ENCODE measurements around the gene TEX19. TPM values are rescaled to one million over a fixed set of nuclear protein-coding genes. Genes with fewer than 3 reads are reported as not detected.

The TEX19 gene
- total and polyA plus RNA-seq, 2 experiments from 2014 or later = 0.10 to 0.66 TPM

- TF ChIP-seq ZNF331 (CRISPR knock-in tag; IDR thresholded peaks at IDR 0.05; ENCODE audit: low read depth) (no peak), CTCF (conservative IDR thresholded peaks at IDR 0.05; ENCODE audit: low read depth in 2 of 2) (no peak), NANOG (IDR thresholded peaks at IDR 0.05; ENCODE audit: borderline replicate concordance) (no peak)
Observed at GRCh38 chr17:82412535-82413520, 53.8 kb downstream of the TEX19 start (continued).

Other genes with a start within 250 kb of the TEX19 start
- 6.7 and 16.3 TPM in 2 replicates for gene CCDC57, start 146.4 kb upstream of the TEX19 start, total RNA-seq (2014; rRNA removed; shearing (Covaris generic))
- 6.4 and 7.0 TPM in 2 replicates for gene CCDC57, start 146.4 kb upstream of the TEX19 start, polyA plus RNA-seq (2016; fragmentation: Nextera tagmentation; extraction: Ambion mirVana)
- gene SLC16A3, start 130.2 kb upstream of the TEX19 start, total RNA-seq (2014; rRNA removed; shearing (Covaris generic)) = 10.6 and 14.4 TPM in 2 replicates
- 2.9 and 3.5 TPM in 2 replicates for gene SLC16A3, start 130.2 kb upstream of the TEX19 start, polyA plus RNA-seq (2016; fragmentation: Nextera tagmentation; extraction: Ambion mirVana)
- gene CSNK1D, start 85.5 kb upstream of the TEX19 start, total RNA-seq (2014; rRNA removed; shearing (Covaris generic)) = 48.4 and 66.4 TPM in 2 replicates
- gene CSNK1D, start 85.5 kb upstream of the TEX19 start, polyA plus RNA-seq (2016; fragmentation: Nextera tagmentation; extraction: Ambion mirVana) = 43.5 and 55.3 TPM in 2 replicates
- gene CD7, start 41.6 kb upstream of the TEX19 start, total RNA-seq (2014; rRNA removed; shearing (Covaris generic)) = 0.42 and 0.58 TPM in 2 replicates
- 0.44 TPM in 1 of 2 replicates, not detected in the other for gene CD7, start 41.6 kb upstream of the TEX19 start, polyA plus RNA-seq (2016; fragmentation: Nextera tagmentation; extraction: Ambion mirVana)
- gene SECTM1, start 25.5 kb upstream of the TEX19 start, total RNA-seq (2014; rRNA removed; shearing (Covaris generic)) = 0.16 and 1.3 TPM in 2 replicates
- gene SECTM1, start 25.5 kb upstream of the TEX19 start, polyA plus RNA-seq (2016; fragmentation: Nextera tagmentation; extraction: Ambion mirVana) = 0.21 TPM in 1 of 2 replicates, not detected in the other
- gene UTS2R, start 12.5 kb downstream of the TEX19 start, total RNA-seq (2014; rRNA removed; shearing (Covaris generic)) = 0.49 and 0.82 TPM in 2 replicates
- gene UTS2R, start 12.5 kb downstream of the TEX19 start, polyA plus RNA-seq (2016; fragmentation: Nextera tagmentation; extraction: Ambion mirVana) = not detected in 2 replicates
- gene HEXD, start 59.1 kb downstream of the TEX19 start, total RNA-seq (2014; rRNA removed; shearing (Covaris generic)) = 23.1 and 31.1 TPM in 2 replicates
- 11.0 and 11.9 TPM in 2 replicates for gene HEXD, start 59.1 kb downstream of the TEX19 start, polyA plus RNA-seq (2016; fragmentation: Nextera tagmentation; extraction: Ambion mirVana)
- 24.6 and 30.8 TPM in 2 replicates for gene OGFOD3, start 59.3 kb downstream of the TEX19 start, total RNA-seq (2014; rRNA removed; shearing (Covaris generic))
- 9.6 and 10.6 TPM in 2 replicates for gene OGFOD3, start 59.3 kb downstream of the TEX19 start, polyA plus RNA-seq (2016; fragmentation: Nextera tagmentation; extraction: Ambion mirVana)
- 61.2 and 72.4 TPM in 2 replicates for gene CYBC1, start 91.5 kb downstream of the TEX19 start, total RNA-seq (2014; rRNA removed; shearing (Covaris generic))
- 22.5 and 24.7 TPM in 2 replicates for gene CYBC1, start 91.5 kb downstream of the TEX19 start, polyA plus RNA-seq (2016; fragmentation: Nextera tagmentation; extraction: Ambion mirVana)
- gene NARF, start 99.5 kb downstream of the TEX19 start, total RNA-seq (2014; rRNA removed; shearing (Covaris generic)) = 66.1 and 83.8 TPM in 2 replicates
- 67.1 and 69.5 TPM in 2 replicates for gene NARF, start 99.5 kb downstream of the TEX19 start, polyA plus RNA-seq (2016; fragmentation: Nextera tagmentation; extraction: Ambion mirVana)
- 62.4 and 66.0 TPM in 2 replicates for gene FOXK2, start 160.5 kb downstream of the TEX19 start, total RNA-seq (2014; rRNA removed; shearing (Covaris generic))
- 12.2 and 12.3 TPM in 2 replicates for gene FOXK2, start 160.5 kb downstream of the TEX19 start, polyA plus RNA-seq (2016; fragmentation: Nextera tagmentation; extraction: Ambion mirVana)

Measured in GM23338 (cell line).